AG10803 (cell line): ENCODE data around the gene SERPINB6.
A peak's percentile ranks its signal among the peaks of the same experiment; 100 is the strongest.
"Not testable (repeated sequence)": the region's sequence is repeated elsewhere in the genome, so short reads cannot be mapped to it uniquely, and the experiment has no call there.

ENCODE experiments used
- DNase-seq: peaks from one replicate; pipeline ENCODE4 v3.0.0; 2010; ENCODE audit warnings: low read depth
- H3K4me3 ChIP-seq: 2 replicates; pipeline ENCODE4 v1.5.1; 2011; ENCODE audit warnings: mild to moderate bottlenecking, low read length, control low read depth
- TF ChIP-seq, protein P1 (sequence below): conservative IDR thresholded peaks from 2 replicates; pipeline ENCODE4 v1.5.1; 2011; ENCODE audit warnings: mild to moderate bottlenecking, low read length, control low read depth, inconsistent platforms

The SERPINB6 gene

GRCh38 chr6:2935566-2936291, 35.6 kb downstream of the SERPINB6 start:
- DNase-seq, result no peak
- TF ChIP-seq, protein P1, sequence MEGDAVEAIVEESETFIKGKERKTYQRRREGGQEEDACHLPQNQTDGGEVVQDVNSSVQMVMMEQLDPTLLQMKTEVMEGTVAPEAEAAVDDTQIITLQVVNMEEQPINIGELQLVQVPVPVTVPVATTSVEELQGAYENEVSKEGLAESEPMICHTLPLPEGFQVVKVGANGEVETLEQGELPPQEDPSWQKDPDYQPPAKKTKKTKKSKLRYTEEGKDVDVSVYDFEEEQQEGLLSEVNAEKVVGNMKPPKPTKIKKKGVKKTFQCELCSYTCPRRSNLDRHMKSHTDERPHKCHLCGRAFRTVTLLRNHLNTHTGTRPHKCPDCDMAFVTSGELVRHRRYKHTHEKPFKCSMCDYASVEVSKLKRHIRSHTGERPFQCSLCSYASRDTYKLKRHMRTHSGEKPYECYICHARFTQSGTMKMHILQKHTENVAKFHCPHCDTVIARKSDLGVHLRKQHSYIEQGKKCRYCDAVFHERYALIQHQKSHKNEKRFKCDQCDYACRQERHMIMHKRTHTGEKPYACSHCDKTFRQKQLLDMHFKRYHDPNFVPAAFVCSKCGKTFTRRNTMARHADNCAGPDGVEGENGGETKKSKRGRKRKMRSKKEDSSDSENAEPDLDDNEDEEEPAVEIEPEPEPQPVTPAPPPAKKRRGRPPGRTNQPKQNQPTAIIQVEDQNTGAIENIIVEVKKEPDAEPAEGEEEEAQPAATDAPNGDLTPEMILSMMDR, result no peak
- no peak overlapping the region for H3K4me3 ChIP-seq

DNA sequence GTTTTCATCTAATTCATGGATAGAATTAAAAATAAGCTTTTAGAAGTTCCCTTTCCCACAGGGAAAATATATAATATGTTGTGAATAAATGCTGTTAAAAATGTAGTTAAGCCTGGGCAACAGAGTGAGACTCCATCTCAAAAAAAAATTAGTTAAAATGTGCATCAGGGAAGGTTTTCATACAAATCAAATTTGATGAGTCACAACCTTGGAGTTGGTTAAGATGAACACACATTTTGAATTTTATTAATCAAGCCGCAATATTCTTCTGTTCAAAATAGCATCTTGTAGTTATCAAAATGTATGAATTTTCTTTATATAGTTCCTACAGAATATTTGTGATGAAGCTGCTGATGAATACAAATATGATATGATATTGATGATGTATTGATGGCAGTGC, 37.3 kb downstream of the SERPINB6 start:
- no peak for DNase-seq

DNA sequence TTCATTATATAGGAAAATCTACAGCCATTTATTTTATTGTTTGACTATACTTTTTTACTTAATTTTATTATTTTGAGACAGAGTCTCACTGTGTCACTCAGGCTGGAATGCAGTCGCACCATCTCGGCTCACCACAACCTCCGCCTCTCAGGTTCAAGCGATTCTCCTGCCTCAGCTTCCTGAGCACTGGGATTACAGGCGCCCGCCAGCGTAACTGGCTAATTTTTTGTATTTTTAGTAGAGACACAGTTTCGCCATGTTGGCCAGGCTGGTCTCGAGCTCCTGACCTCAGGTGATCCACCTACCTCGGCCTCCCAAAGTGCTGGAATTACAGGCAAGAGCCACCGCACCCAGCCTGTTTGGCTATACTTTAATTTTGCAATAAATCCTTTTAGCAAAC, 38.5 kb downstream of the SERPINB6 start:
- DNase-seq, H3K4me3 ChIP-seq: not testable (repeated sequence)

More for the DNA sequence above, 37.3 kb downstream of the SERPINB6 start:
- H3K4me3 ChIP-seq, result no peak overlapping the region
- TF ChIP-seq, protein P1, result no peak

GRCh38 chr6:2931970-2932748, 39.2 kb downstream of the SERPINB6 start:
- peak; percentile 53 for DNase-seq
- TF ChIP-seq, protein P1, result peak; percentile 100
- no peak overlapping the region for H3K4me3 ChIP-seq

GRCh38 chr6:2931055-2931454, 40.3 kb downstream of the SERPINB6 start:
- TF ChIP-seq, protein P1, result no peak
- no peak overlapping the region for H3K4me3 ChIP-seq
- DNase-seq, result no peak

DNA sequence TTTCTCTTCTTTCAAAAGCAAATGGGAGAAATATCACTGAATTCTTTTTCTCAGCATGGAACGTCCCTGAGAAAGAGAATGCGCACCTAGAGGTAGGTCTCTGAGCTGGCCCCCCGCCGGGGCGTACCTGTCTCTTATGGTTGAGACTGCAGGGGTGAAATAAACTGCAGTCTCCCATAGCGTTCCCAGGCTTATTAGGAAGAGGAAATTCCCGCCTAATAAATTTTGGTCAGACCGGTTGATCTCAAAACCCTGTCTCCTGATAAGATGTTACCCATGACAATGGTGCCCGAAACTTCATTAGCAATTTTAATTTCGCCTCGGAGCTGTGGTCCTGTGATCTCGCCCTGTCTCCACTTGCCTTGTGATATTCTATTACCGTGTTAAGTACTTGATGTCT, 43.4 kb downstream of the SERPINB6 start:
- DNase-seq, H3K4me3 ChIP-seq: not testable (repeated sequence)

DNA sequence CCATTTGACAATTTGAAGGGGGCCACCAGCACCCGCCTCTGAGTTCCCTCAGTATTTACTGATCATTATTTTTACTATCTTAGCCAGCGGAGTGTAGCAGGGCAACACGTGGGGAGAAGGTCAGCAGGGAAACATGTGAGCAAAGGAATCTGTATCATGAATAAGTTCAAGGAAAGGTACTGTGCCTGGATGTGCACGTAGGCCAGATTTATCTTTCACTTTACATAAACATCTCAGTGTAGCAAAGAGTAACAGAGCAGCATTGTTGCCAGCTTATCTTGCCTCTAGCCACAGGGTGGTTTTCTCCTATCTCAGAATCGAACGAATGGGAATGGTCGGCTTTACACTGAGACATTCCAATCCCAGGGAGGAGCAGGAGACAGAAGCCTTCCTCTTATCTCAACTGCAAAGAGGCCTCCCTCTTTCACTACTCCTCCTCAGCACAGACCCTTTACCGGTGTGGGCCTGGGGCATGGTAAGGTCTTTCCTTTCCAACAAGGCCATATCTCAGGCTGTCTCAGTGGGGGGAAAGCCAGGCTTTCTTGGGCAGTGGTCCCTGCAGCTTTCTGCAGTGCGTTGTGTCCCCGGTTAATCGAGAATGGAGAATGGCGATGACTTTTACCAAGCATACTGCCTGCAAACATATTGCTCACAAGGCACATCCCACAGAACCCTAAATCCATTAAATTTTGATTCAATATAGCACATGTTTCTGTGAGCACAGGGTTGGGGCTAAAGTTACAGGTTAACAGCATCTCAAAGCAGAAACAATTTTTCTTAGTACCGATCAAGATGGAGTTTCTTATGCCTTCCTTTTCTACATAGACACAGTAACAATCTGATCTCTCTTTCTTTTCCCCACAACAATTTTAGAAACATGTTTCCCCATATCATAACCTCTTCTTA, 45.3 kb downstream of the SERPINB6 start:
- DNase-seq, H3K4me3 ChIP-seq: not testable (repeated sequence)

GRCh38 chr6:2921520-2922115, 49.7 kb downstream of the SERPINB6 start:
- TF ChIP-seq, protein P1, result no peak
- DNase-seq, result no peak
- H3K4me3 ChIP-seq, result no peak overlapping the region
